NCI-H2227 treated with DMSO at 0.1 percent for 48 hours (cell line): Measurements from ENCODE around the gene CRYL1.

ENCODE experiments used
- DNase-seq: peaks from one replicate; lab custom pipeline; 2025; lab: John Stamatoyannopoulos, UW

The CRYL1 gene

DNA sequence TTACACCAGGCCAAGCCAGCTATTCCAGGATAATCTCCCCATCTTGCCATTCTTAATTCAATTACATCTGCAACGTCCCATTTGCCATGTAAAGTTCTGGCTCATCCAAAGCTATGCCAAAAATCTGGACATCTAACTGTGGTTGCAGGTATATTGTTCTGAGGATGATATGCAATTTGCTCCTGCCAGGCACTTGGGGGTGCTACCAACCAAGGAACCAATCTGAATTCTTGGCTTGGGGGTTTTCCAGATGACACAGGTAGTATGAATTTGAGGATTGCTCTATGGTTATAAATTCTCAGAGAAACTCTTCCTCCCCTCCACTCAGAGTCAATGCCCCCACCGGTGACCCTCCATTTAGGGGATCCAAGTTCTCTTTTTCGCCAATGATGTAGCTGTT lies 33.0 kb downstream of the CRYL1 start:
- DNase-seq, result no peak

DNA sequence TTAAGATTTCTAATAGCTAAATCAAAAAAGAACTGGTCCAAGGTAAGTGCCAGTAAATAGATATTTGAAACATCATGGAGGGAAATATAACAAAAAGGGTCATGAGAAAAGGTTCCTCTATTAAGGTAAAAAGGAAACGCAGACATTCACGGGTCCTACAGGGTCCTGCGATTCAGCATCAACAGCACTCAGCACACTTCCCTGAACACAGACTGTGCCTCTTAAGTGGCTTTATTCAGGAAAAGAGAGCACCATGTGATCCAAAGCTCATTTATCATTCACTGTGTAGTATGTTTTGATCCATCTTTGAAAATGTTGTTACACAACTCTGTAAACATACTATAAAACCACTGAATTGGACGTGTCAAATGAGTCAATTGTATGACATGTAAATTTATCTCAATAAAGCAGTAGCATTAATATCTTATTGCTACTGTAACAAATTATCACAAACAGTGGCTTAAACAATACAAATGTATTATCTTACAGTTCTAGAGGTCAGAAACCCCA lies 33.7 kb downstream of the CRYL1 start:
- no peak for DNase-seq

DNA sequence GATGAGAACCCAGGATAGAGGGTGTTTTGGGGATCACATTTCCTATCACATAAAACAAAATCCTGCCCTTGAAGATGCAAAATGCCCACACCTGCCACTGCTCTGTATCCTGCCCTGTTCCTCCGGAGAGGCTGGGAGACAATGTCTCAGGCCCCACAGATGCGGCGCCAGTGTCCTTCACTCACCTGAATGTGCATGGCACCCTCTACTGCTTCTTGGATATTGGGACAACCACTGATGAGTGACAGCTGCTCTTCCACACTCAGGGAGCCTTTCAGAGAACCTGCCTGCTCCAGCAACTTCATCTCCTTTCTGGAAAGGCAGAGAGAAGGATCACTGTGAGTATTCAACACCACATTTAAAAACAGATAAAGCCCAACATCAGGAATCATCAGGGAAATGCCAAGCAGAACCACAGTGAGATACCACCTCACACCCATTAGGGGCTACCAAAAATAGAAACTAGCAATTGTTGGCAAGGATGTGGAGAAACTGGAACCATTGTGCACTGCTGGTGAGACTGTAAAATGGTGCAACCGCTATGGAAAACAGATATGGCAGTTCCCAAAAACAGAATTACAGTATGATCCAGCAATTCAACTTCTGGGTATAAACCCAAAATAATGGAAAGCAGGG lies 36.4 kb downstream of the CRYL1 start:
- no peak for DNase-seq

DNA sequence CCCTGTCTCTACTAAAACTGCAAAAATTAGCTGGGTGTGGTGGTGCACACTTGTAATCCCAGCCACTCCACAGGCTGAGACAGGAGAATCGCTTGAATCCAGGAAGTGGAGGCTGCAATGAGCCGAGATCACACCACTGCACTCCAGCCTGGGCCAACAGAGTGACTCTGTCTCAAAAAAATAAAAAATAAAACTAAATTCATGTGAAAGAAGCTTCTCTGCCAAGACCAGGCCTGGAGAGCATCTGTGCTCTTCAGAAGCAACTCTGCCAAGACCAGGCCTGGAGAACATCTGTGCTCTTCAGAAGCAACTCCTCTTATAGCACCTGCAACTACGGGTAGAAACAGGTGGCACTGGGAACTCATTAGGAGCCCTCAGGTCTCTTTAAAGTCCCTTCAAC lies 37.7 kb downstream of the CRYL1 start:
- DNase-seq, result no peak

DNA sequence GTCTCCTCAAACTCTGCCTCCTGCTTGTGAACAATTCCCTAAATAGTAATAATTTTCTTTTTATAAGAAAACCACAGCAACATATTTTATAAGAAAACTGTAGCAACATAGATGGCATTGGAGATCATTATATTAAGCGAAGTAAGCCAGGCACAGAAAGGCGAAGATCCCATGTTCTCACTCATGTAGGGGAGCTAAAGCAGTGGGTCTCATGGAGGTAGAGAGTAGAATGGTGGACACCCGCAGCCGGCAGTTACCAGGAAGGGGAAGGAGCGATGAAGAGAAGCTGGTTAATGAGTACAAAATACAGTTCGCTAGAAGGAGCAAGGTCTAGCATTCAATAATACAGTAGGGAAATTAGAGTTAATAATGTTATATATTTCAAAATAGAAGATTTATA lies 42.9 kb downstream of the CRYL1 start:
- no peak for DNase-seq

DNA sequence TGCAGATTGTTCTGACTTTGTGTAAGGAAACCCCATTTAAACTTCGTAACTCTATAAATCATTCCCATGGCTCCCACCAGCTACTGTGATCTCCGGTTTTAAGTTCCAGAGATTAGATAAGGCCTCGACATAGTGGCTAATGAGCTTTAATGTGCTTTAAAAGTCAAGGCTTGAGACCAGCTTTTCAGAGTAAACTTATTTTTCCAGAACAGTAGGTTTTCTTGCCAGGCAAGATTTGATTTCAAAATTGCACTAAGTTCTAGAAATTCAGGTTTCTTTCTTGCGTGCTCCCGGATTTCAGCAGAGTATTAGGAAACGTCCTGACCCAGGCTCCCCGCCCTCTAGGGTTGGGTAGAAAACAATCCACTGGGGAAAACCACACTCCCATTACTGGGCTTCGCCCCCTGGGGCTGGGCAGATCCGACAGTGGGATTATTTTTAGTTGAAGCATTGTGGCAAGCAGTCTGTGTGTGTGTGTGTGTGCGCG lies 43.3 kb downstream of the CRYL1 start:
- DNase-seq, result no peak

DNA sequence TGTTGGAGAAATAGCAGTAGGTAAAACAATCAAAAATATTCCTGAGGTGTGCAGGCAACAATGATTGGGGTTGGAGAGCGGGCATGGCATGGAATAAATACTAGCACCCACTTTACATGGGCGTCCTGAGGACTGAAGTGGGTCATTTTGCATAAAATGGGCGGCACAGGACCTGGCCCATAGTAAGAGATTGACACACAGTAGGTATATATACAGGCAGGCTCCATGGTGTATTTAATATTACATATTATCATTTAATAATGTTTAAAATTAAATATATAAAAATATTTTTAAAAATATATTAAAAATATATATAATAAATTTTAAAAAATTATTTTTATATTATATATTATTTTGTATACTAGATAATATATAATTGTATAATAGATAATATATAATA lies 48.3 kb downstream of the CRYL1 start:
- no peak for DNase-seq

DNA sequence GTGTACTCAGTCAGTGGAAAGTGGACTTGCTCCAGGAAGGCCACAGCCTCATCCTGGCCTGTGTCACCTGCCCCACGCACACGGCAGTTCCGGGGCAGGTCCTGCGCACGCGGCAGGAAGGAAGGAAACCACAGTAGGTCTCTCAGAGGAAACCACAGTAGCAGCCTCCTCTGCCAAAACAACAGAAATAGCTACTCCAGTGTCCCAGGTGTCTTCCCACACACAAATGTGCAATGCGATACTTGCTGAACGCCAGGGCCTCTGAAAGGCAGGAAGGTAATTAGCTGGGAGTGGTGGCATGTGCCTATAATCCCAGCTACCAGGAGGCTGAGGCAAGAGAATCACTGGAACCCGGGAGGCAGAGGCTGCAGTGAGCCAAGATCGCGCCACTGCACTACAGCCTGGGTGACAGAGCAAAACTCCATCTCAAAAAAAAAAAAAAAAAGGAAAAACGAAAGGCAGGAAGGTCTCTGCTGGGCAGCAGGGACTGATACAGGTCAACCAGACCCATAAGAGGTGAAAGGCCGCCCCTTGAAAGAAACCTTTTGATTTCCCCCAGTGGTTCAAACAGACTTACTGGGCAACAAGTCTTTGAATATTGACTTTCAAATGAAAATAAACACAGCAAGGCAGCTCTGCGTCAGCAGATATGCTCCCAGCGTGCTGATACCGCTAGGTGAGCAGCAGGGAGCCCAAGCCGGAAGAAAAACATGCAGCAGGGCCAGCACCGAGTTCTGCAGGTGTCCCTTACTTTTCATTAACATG lies 49.5 kb downstream of the CRYL1 start:
- DNase-seq, result no peak

DNA sequence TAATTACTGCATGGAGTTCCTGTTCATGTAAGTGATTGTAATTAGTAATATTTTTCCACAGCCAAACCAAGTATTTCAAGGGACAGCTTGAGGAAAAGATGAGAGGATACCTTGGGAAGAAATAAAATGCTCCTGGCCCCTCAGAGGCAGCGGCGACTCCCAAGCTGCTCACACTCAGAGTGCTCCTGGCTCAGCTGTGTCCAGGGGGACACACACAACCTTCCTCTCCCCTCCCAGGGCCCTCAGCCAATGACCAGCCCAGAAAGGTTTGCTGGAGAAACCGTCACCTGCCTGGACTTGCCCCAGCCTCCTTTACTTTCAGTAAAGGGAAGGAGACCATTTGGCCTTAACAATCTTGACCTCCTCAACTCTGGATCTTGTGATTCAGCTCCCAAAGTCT lies 51.1 kb downstream of the CRYL1 start:
- DNase-seq, result no peak

DNA sequence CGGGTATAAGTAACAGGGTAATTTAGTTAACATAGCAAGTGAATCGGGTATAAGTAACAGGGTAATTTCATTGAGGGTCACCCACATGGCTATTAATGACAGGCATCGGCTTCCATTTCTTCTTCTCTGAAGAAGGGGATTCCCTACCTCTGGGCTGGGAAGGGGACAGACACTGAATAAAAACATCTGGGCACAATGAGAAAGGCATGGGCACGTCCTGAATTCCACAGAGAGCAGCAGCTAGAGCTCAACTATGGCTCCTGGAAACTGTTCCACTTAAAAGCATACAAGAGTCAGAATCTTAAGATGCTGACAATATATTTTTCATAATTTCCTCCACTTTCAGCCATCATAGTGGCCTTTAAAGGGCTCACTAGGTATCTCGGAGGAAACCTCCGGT lies 51.8 kb downstream of the CRYL1 start:
- no peak for DNase-seq

DNA sequence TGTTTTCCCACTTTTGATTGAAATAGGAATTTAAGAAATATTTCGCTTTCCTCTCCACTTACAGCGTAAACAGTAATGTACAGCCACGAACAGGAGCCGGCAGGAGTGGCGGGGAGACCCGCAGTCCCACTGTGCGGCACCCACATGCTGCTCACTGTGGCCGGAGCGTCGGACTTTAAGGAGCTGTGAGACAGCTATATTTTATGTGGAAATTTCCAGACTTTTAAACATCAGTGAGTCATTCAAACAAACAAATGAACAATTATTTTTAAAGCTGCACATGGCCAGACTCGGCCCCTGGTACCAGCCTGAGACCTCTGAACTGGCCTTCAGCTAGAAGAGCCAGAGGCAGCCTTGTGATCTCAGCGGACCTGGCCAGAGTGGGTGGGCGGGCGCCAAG lies 52.5 kb downstream of the CRYL1 start:
- DNase-seq, result no peak

DNA sequence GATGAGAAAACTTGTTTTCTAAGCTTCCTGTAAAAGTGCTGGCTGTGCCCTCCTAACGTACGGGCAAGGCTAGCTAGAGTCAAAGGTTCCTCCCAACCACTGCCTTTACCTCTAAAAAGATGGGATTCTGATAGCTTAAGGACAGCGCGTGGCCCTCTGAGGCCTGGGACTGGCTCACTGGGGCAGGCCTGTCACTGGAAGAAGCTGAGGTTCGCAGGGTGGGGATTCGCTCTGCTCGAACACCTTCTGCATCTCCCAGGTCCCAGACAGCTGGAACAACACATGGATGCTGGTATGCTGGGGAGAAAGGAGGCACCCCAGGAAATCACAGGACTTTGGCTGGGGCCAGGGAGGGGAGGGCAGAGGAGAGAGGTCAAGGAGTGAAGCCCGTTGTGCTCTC lies 53.1 kb downstream of the CRYL1 start:
- DNase-seq, result no peak

DNA sequence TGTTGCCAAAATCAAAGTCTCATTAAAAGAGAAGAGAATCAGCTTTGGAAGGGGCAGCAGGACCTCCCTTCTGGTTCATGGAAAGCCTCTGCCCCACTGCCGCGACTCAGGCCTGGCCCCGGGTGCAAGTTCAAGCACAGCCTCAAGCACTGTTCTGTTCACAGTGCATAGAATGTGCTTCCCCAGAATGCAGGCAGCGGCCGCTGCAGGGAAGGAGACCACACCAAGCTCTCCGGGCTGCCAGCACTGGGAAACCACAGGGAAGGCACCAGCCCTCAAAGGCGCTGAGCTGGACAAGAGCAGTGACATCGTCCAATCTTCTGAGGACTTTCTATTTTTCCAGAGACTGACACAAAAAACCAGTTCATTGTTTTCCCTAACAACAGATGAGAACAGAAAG lies 55.5 kb downstream of the CRYL1 start:
- no peak for DNase-seq

DNA sequence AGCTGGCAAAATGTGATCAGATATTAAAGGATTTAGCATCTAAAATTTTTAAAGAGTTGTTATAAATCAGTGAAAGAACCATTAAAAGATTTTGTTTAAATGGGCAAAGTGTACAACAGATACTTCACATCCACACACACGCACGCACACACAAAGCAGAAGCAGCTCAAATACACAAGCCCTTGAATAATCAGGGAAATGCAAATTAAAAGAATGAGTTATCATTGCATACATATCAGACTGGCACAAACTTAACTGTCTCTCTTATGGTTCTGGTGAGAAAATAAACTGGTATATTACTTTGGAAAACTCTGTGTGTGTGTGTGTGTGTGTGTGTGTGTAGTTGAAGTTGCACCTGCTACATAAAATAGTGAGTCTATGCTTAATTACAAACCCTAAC lies 59.3 kb downstream of the CRYL1 start:
- DNase-seq, result no peak

DNA sequence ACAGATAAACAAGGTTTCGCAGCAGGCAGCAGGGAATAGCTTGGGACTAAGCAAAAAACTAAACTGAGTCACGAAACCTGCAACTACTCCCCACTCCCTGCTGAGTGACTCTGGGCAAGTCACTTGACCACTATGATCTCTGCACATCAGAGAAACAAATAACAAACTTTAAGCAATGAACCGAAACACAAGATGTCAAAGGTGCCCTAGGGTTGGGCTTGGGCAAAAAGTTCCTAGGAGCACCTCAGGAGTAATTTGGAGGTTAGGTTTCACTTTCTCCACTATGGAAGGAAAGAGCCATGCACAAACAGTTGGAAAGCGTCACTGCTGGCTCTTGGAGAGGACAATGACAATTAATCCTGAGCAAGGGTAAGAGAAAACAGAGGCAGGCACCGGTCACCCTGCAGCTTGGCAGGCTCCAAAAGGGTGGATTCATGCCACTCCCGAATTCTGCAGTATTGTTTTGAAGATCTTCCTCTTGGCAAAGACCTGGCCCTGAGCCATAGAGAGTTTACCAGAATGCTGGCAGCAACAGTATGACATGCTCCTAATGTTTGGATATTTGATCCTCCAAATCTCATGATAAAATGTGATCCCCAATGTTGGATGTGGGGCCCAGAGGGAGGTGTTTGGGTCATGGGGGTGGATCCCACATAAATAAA lies 60.3 kb downstream of the CRYL1 start:
- no peak for DNase-seq

DNA sequence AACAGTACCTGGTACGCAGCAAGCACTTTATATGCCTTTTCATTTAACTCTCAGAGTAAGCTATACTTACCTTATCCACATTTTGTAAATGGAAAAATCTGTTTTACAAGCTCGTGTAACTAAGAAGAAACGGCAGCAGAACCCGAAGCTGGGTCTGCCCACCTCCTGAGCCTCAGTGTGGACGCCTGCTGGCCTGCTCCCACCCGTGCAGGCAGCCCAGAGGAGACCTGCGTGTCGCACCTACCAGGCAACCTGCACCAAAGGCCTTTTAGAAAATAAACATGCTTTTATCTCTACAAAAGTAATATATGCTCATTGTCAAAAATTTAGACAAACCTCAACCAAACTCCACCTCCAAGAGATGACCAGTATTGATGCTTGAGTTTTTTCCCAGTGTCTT lies 62.7 kb downstream of the CRYL1 start:
- no peak for DNase-seq

DNA sequence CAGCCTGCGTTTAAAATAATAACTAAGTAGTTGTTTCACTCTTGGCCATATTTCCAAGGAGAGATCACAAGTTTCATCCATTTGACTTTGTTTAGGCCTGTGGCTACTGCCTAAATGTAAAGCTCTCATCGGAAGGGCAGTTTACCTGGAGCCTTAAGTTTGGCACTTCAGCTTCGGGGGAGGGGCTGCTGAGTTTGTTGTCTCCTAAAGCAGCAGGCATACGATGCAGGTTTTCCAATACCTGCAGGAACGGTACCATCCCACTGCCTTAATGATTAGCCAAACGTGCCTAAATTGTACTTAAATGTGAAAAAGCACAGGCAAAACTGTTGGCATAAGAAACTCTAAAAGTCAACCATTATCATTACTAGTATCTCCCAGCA lies 63.1 kb downstream of the CRYL1 start:
- no peak for DNase-seq

DNA sequence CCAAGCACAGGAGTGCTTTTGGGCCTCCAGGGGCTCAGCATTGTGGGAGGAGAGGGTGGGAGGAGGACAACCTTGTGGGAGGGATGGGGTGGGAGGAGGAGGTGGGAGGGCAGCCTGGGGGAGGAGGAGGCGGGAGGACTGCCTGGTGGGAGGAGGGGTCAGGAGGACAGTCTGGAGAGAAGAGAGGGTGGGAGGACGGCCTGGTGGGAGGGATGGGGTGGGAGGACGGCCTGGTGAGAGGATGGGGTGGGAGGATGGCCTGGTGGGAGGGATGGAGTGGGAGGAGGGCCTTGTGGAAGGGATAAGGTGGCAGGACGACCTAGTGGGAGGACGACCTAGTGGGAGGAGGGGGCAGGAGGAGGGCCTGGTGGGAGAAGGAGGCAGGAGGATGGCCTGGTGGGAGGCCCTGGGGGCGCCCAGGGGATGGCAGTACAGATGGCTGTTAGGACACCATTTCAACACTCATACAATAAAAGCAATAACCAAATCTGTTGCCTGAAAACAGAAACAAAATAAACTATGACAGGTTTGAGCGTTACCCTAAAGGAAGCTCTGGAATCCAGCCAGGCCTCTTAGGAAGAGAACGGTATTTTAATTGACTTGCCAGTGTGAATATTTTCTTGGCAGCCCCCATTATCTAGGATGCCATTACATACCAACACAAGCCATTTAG lies 63.7 kb downstream of the CRYL1 start:
- DNase-seq, result no peak

DNA sequence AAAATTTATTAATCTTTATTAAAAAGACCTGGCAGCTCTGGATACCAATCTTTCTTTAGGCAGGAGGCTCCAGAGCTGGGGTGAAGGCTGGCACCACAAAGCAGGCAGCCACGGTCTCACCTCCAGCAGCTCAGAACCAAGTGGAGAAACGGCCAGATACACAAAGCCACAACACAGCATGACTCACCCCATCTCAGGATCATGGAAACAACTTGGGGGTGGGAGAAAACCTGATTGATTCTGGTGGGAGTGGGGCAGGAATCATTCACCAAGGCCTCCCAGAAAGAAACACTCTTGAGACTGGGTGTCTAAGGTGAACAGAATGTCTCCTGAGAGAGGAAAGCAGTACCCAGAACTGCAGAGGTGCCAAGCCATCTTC lies 64.2 kb downstream of the CRYL1 start:
- DNase-seq, result no peak

DNA sequence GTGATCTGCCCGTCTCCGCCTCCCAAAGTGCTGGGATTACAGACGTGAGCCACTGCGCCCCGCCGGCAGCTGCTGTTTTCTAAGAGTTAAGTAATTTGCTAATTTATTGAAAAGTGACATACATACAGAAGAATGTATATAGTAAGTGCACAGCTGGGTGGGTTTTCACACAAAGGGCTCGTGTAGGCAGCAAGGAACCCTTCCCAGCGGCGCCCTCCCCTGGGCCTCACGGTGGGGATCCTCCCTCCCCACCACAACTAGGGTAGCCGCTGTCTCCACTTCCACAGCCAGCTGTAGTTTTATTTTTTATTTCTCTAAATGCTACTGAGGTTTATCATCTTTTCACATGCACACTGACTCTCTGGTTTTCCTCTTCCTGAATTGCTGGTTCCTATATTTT lies 64.9 kb downstream of the CRYL1 start:
- no peak for DNase-seq

DNA sequence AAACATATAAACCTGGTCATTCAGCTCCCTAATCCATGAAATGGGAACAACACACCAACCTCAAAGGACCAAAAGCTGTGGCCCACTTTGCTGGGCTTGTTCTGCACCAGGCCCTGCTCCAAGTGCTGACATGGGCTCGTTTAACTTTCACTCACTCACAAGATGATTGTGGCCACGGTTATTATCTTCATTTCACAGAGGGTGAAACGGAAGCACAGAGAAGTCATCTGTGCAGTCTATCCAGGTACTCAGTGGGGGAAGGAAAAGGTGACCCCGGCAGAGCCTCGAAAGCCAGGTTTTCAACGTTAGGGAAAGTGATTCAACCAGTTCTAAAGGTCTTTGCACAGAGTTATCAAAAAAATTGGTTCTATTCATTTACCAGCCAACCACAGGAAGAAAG lies 68.0 kb downstream of the CRYL1 start:
- no peak for DNase-seq

DNA sequence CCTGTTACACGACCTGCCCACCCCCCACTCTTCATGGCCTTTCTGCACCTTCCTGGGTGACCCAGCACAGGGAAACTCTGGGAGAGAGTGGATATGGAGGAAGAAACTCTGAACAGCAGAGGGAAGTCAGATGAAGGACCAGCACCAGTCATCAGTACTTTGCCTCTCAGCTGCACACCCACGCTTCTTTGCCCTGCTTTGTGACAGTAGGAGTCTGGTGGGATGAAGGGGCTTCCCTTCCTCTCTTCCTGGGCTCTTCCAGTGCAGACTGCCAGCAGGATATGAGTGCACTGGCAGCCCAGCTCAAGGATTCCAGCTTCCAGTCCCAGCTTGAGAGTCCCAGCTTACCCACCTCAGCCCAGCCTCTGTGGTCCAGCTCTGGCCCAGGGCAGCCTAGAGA lies 68.9 kb downstream of the CRYL1 start:
- no peak for DNase-seq

DNA sequence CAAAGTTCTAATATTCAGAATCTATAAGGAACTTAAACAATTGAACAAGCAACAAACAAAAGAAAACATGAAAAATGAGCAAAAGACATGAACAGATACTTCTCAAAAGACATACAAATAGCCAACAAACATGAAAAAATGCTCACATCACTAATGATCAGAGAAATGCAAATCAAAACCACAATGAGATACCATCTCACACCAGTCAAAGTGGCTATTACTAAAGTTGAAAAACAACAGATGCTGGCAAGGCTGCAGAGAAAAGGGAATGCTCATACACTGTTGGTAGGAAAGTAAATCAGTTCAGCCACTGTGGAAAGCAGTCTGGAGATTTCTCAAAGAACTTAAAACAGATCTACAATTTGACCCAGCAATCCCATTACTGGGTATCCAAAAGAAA lies 74.3 kb downstream of the CRYL1 start:
- DNase-seq, result no peak
